ENCODE data around the gene RALGAPA2. TPM values are rescaled to one million over a fixed set of nuclear protein-coding genes. Genes with fewer than 3 reads are reported as not detected.

The RALGAPA2 gene
- total RNA-seq, 1 donor from 2014 or later = 30.3 TPM

DNA sequence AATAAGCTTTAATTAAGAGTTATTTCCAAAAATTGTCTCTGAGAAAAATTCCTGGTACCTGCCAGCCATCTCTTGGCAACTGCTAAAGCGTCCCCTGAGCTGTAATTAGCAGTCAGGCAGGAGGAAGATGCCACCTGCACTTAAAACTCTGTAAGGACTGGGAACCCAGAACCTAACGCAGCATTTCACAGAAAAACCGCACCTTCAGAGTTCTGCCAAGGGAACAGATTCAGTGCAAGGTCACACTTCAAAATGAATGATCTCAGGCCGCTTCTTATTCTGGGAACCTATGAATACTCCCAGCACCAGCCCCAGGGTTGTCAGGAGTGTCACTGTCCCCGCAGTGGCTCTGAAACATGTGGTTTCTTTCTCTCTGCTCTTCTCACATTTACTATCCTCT, 307.8 kb downstream of the RALGAPA2 start:
- TF ChIP-seq, protein P1, sequence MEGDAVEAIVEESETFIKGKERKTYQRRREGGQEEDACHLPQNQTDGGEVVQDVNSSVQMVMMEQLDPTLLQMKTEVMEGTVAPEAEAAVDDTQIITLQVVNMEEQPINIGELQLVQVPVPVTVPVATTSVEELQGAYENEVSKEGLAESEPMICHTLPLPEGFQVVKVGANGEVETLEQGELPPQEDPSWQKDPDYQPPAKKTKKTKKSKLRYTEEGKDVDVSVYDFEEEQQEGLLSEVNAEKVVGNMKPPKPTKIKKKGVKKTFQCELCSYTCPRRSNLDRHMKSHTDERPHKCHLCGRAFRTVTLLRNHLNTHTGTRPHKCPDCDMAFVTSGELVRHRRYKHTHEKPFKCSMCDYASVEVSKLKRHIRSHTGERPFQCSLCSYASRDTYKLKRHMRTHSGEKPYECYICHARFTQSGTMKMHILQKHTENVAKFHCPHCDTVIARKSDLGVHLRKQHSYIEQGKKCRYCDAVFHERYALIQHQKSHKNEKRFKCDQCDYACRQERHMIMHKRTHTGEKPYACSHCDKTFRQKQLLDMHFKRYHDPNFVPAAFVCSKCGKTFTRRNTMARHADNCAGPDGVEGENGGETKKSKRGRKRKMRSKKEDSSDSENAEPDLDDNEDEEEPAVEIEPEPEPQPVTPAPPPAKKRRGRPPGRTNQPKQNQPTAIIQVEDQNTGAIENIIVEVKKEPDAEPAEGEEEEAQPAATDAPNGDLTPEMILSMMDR (IDR thresholded peaks at IDR 0.05; ENCODE audit: unreplicated experiment) = no peak
- no peaks in the 10 kb centered on the region for H3K27me3 Mint-ChIP-seq (ENCODE audit: unreplicated experiment)

GRCh38 chr20:20401991-20402390, 310.5 kb downstream of the RALGAPA2 start:
- no peak for DNase-seq (ENCODE audit: low spot score)
- peaks cover 4% of the 10 kb centered on the region for H3K4me1 Mint-ChIP-seq (ENCODE audit: unreplicated experiment)
- H3K4me3 Mint-ChIP-seq (ENCODE audit: unreplicated experiment) = no peak overlapping the region
- H3K27ac Mint-ChIP-seq (ENCODE audit: unreplicated experiment) = no peak overlapping the region
- H3K27me3 Mint-ChIP-seq (ENCODE audit: unreplicated experiment) = peaks cover 8% of the 10 kb centered on the region
- no peaks in the 10 kb centered on the region for H3K36me3 Mint-ChIP-seq (ENCODE audit: low read depth, unreplicated experiment)
- TF ChIP-seq, protein P1 (IDR thresholded peaks at IDR 0.05; ENCODE audit: unreplicated experiment) = no peak
- no peaks in the 10 kb centered on the region for H3K9me3 Mint-ChIP-seq (ENCODE audit: unreplicated experiment)

More for the DNA sequence above, 307.8 kb downstream of the RALGAPA2 start:
- H3K36me3 Mint-ChIP-seq (ENCODE audit: low read depth, unreplicated experiment) = no peaks in the 10 kb centered on the region
- H3K4me3 Mint-ChIP-seq (ENCODE audit: unreplicated experiment) = no peak overlapping the region
- no peaks in the 10 kb centered on the region for H3K9me3 Mint-ChIP-seq (ENCODE audit: unreplicated experiment)
- DNase-seq (ENCODE audit: low spot score) = no peak
- H3K27ac Mint-ChIP-seq (ENCODE audit: unreplicated experiment) = no peak overlapping the region
- H3K4me1 Mint-ChIP-seq (ENCODE audit: unreplicated experiment) = peaks cover 4% of the 10 kb centered on the region

GRCh38 chr20:20399531-20400500, 312.6 kb downstream of the RALGAPA2 start:
- Mint-ChIP-seq H3K36me3 (ENCODE audit: low read depth, unreplicated experiment) (no peaks in the 10 kb centered on the region), H3K27ac (ENCODE audit: unreplicated experiment) (no peak overlapping the region), H3K4me3 (ENCODE audit: unreplicated experiment) (peak overlapping the region; percentile 17), H3K4me1 (ENCODE audit: unreplicated experiment) (peaks cover 8% of the 10 kb centered on the region), H3K9me3 (ENCODE audit: unreplicated experiment) (no peaks in the 10 kb centered on the region), H3K27me3 (ENCODE audit: unreplicated experiment) (peaks cover 13% of the 10 kb centered on the region)
- TF ChIP-seq, protein P1 (IDR thresholded peaks at IDR 0.05; ENCODE audit: unreplicated experiment) = no peak
- no peak for DNase-seq (ENCODE audit: low spot score)

GRCh38 chr20:20398123-20398522, 314.3 kb downstream of the RALGAPA2 start:
- Mint-ChIP-seq H3K27me3 (ENCODE audit: unreplicated experiment) (peaks cover 13% of the 10 kb centered on the region), H3K9me3 (ENCODE audit: unreplicated experiment) (no peaks in the 10 kb centered on the region), H3K4me3 (ENCODE audit: unreplicated experiment) (no peak overlapping the region), H3K27ac (ENCODE audit: unreplicated experiment) (no peak overlapping the region), H3K4me1 (ENCODE audit: unreplicated experiment) (peaks cover 3% of the 10 kb centered on the region), H3K36me3 (ENCODE audit: low read depth, unreplicated experiment) (peaks cover 6% of the 10 kb centered on the region)
- TF ChIP-seq, protein P1 (IDR thresholded peaks at IDR 0.05; ENCODE audit: unreplicated experiment) = no peak
- DNase-seq (ENCODE audit: low spot score) = no peak

DNA sequence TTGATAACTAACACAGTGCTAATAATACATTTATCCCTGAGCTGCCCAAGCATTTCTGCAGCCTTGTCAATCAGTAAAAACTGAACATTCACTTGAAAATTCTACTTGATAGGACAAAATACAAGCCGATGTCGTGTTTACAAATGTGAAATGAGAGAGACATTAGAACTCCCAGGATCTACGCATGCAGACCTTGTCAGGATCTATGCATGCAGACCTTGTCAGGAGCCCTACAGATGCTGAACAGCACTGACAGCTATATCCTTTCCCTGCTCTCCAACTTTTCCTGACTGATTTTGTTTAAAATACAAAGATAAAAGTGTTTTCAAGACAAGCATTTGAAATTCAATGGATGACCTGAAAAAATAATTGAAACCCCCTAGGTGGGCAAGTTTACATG, 315.6 kb downstream of the RALGAPA2 start:
- peaks cover 6% of the 10 kb centered on the region for H3K36me3 Mint-ChIP-seq (ENCODE audit: low read depth, unreplicated experiment)
- H3K27me3 Mint-ChIP-seq (ENCODE audit: unreplicated experiment) = peaks cover 13% of the 10 kb centered on the region
- H3K27ac Mint-ChIP-seq (ENCODE audit: unreplicated experiment) = no peak overlapping the region
- H3K4me1 Mint-ChIP-seq (ENCODE audit: unreplicated experiment) = peaks cover 6% of the 10 kb centered on the region
- H3K9me3 Mint-ChIP-seq (ENCODE audit: unreplicated experiment) = no peaks in the 10 kb centered on the region
- H3K4me3 Mint-ChIP-seq (ENCODE audit: unreplicated experiment) = no peak overlapping the region
- TF ChIP-seq, protein P1 (IDR thresholded peaks at IDR 0.05; ENCODE audit: unreplicated experiment) = no peak
- no peak for DNase-seq (ENCODE audit: low spot score)
